Suppressor macrophage treated with lipopolysaccharide for 4 hours (primary cell): ENCODE measurements around the gene ENDOD1.
A peak's percentile ranks its signal among the peaks of the same experiment; 100 is the strongest.
"Not testable (repeated sequence)": the region's sequence is repeated elsewhere in the genome, so short reads cannot be mapped to it uniquely, and the experiment has no call there.

Experiments
- DNase-seq: peaks from one replicate; pipeline ENCODE4 v3.0.0-alpha.2; 2020

ENDOD1 gene

DNA sequence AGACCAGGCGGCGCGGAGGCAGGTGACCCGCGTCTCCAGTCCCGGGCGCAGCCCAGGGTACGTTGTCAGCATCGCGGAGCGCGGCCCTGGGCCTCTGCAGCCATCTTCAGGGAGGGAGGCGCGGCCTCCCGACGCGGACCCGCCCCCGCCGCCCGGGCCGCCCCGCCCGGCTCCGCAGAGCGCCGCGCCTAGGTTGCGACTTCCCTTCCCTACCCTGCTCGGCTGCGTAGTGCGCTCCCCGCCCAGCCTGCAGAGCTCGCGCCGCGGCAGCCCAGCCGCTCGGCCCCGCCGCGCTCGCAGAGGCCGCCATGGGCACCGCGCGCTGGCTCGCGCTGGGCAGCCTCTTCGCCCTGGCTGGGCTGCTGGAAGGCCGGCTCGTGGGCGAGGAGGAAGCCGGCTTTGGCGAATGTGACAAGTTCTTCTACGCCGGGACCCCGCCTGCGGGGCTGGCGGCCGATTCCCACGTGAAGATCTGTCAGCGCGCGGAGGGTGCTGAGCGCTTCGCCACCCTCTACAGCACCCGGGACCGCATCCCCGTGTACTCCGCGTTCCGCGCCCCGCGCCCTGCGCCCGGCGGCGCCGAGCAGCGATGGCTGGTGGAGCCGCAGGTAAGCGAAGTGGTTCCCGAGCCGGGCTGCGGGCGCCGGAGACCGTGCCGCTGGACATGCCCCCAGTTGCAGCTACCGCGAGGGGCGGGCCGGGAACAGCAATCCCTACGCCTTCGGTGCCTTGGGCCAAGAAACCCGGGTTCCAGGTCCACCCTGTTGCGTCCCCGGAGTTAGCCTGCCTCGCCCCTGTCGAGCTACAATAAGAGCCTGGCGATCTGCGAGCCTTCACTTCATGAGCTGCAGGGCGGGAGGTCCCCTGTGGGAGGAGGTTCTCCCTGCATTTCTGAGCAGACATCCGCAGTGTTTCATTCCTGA, at the start of gene ENDOD1:
ENDOD1 (plus strand) TSS at position 227 of the 923 bp plus-strand sequence; CDS start at position 309, 82 bp downstream.
- peak; percentile 90 for DNase-seq

DNA sequence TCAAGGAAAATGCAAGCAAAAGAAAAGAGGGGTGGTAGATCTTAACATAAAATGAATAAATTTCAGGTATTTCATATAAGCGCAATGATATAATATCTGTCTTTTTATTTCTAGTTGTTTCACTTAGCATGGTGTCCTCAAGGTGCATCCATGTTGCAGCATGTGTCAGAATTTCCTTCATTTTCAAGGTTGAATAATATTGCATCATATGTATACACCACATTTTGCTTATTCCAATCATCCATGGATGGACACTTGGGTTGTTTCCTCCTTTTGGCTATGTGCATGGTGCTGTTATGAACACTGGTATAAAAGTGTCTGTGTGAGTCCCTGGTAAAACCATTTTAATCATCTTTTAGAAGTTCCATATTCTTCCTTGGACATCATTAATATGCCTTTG, 47.4 kb upstream of the ENDOD1 start:
- DNase-seq = no peak

DNA sequence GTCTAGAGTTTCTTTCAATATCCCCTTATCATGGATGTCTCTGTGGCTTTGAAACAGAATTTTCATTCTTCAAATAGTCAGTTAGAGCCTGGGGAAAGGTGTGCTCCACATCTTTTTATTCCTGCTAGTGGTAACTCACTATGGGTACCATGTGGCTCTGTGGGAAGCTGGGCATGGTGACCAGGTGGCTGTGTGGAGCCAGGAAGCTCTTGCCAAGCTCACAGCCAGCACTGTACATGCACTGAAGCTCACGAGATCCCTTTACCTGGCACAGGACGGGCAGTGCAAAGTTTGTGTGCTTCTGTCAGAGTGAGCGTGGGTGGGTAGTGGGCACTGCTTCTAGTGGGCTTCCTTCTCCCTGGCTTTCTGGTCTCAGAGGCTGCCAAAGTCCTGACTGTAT, 46.7 kb upstream of the ENDOD1 start:
- no peak for DNase-seq

DNA sequence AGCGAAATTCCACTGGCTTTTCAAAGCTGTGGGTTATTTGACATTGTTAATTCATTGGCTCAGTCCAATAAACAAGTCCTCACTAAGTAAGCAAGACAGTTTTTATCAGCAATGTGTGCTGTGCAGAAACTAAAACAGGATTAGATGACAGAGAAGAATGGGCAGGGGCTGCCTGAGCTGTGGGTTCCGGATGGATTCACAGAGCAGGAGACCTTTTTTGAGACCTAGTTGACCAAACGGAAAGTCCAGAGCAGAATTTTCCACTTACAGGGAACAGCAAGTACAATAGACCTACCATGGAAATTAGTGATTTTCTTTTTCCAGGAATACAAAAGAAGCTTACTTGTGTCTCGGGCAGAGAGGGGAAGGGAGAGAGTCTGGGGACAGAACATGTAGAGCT, 45.6 kb upstream of the ENDOD1 start:
- no peak for DNase-seq

DNA sequence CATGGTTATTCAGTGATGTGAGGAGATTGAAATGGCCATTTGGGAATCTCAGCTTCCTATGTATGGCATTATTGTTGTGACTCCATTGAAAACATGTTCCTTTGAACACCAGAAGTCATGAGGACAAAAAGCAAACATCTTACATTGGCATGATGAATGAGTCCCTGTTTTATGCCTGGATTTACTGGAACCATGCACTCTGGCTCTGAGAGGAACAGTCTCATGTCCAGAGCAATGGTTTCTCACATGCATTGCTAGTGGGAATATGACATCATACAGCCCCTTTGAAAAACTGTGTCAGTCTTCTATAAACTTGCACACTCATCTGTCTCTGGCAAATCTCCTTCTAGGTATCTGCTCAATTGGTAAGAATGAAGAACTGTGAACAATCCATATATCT, 43.8 kb upstream of the ENDOD1 start:
- DNase-seq = no peak

DNA sequence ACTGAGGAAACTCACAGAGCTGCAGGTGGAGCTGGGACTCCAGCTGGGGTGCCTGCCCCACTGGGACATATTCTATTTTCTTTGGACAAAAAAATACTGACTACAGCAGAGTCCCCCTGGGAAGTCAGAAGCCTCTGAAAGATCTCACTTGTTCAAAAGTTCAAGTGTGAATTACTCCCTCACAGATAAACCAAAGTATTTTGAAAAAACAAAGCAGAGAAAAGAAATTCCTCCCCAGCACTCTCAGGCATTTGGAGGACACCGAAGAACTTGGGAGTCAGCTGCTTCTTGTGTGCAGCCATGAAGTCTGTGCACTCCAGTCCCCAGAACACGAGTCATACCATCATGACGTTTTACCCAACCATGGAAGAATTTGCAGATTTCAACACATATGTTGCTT, 40.5 kb upstream of the ENDOD1 start, which contains the start of gene KDM4F:
KDM4F (plus strand) TSS at position 301 of the 400 bp plus-strand sequence.
- DNase-seq = not testable (repeated sequence)

DNA sequence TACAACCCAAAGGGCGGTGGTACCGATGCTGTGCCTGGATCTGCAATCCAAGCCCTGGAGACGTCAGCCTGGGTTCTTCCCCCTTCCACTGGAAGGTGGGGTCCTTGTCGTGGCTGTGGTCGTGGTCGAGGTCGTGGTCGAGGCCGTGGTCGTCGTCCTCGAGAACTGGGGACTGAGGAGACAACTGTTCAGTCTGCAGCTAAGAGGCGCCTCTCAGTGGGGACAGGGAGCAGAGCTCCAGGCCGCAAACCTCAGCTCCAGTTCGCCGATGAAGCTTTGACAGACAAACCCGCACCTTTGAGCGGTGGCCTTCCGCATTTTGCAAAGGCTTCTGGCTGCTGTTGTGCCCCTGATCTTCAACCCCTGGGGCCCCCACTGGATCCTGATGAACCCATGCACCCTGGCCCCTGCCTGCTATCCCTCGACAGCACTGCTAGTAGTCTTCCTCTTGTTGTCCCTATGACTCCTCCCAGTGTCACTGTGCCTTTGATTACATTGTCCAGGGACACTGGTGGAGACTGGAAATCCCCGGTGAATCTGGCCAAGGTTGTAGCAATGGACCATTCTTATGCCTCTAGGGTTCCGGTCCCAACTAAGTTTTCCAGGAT, 38.9 kb upstream of the ENDOD1 start:
- no peak for DNase-seq

DNA sequence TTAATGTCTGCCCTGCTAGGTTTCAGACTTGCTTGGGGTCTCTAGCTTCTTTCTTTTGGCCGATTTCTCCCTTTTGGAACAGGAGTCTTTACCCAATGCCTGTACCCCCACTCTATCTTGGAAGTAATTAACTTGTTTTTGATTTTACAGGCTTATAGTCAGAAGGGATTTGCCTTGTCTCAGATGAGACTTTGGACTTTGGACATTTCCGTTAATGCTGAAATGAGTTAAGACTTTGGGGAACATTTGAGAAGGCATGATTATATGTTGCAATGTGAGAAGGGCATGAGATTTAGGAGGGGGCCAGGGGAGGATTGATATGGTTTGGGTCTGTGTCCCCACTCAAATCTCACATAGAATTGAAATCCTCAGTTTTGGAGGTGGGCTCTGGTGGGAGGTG, 35.3 kb upstream of the ENDOD1 start:
- DNase-seq = no peak

DNA sequence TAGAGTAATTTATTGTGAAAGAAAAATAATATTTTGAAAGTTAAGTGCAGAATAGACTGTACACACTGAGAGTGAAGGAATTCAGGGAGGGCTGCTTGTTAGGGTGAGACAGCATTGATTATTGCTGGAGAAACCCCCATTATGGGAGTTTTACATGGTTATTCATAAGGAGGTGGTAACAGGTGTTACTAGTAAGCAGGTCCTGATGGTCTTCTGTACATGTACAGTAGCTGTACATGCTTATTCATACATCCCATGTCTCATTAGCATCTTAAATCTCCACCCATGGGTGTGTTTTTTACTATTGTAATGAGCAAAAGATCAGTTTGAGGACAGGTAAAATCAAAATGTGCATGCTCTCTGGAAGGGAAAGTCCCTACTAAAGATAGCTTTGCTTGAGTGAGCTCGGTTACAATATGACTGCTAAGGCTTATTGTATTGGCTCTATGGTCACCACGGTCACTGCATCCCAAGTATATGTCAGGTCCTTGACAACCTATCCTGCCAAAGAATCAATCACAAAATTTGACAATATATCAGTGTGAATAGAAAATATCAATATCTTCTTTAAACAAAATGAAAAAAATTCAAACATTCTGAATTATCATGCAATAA, 34.3 kb upstream of the ENDOD1 start:
- DNase-seq = no peak

DNA sequence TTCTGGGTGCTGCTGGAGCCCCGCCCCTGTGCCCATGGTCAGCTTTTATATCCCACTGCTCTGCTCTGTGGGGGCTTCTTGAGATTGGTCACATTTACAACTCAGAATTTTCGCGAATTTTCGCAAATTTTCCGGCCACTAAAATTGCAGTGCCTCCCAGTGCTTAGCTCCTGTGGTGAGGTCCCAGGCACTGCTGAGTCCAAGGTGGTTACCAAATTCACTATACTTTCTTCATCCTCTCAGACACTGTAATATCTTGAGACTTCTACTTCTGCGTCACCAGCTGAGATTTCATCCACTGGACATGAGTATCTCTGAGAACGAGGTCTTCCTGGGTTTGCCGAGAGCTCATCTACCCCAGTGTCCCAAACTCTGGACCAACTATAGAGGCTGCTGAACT, 31.7 kb upstream of the ENDOD1 start:
- no peak for DNase-seq

DNA sequence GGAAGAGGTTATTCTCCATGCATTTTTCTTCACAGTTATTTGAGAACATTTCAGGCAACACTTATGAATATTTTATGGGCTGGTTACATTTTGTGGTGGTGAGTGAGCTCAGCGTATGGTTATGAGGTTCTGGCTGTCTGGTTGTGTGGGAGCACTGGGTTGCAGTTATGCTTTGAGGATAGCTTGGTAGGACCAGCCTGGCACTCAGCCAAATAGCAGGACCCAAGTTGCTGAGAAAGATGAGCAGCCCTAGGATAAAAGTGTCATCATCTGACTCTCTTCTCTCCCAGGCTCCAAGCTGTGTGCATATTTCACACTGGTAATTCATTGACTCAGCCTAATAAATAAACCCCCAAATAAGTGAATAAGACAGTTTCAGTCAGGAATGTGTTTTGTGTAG, 31.0 kb upstream of the ENDOD1 start:
- no peak for DNase-seq

DNA sequence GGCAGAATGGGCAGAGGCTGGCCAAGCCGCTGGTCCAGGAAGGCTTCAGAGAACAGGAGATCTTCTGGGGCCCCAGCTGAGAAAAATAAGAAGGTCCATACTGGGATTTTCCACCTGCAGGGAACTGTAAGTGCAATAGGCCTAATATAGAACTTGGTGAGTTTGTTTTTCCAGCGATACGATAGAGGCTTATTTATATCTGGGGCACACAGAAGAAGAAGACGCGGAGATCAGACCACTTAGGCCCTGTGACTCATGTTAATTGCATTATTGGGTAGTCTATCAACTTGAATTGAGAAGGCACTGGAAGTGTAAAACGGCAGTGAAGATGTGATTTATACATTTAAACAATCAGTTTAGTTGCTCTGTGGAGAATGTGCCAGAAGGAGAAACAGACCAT, 30.6 kb upstream of the ENDOD1 start:
- no peak for DNase-seq

- DNase-seq = no peak
Measured at GRCh38 chr11:95065336-95065735, 24.3 kb upstream of the ENDOD1 start.

- DNase-seq = no peak
Measured at GRCh38 chr11:95066716-95067038, 23.0 kb upstream of the ENDOD1 start, which contains the start of gene SRSF8. Gene SRSF8, plus strand, starts transcription at chr11:95066919. Its CDS starts 308 bp downstream, at chr11:95067227.

DNA sequence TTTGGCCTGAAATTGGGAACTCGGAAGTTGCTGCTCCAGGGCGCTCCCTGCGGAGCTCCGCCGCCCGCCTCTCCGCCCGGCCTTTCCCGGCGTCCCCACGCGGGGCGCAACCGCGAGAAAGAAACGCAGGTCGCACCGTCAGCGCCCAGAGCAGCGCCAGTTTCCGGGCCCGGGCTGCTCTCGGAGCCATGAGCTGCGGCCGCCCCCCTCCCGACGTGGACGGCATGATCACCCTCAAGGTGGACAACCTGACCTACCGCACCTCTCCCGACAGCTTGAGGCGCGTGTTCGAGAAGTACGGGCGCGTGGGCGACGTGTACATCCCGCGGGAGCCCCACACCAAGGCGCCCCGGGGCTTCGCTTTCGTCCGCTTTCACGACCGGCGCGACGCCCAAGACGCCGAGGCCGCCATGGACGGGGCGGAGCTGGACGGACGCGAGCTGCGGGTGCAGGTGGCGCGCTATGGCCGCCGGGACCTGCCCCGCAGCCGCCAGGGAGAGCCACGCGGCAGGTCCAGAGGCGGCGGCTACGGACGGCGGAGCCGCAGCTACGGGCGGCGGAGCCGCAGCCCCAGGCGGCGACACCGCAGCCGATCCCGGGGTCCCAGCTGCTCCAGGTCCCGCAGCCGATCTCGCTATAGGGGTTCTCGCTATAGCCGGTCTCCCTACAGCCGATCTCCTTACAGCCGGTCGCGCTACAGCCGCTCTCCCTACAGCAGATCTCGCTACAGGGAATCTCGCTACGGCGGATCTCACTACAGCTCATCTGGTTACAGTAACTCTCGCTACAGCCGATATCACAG, 22.4 kb upstream of the ENDOD1 start:
- DNase-seq = peak; percentile 85

DNA sequence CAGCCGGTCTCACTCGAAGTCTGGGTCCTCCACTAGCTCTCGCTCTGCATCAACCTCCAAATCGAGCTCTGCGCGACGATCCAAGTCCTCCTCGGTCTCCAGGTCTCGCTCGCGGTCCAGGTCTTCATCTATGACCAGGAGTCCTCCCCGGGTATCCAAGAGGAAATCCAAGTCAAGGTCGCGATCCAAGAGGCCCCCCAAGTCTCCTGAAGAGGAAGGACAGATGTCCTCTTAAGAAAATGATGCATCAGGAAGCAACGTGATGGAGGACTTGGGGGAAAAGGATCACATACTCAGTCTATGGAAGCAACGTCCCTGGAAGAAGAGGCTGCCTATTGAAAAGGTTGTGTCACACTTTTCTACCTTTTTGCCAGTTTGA, 21.8 kb upstream of the ENDOD1 start:
- peak; percentile 39 for DNase-seq

- peak; percentile 91 for DNase-seq
Measured at GRCh38 chr11:95068549-95068948, 21.1 kb upstream of the ENDOD1 start.

DNA sequence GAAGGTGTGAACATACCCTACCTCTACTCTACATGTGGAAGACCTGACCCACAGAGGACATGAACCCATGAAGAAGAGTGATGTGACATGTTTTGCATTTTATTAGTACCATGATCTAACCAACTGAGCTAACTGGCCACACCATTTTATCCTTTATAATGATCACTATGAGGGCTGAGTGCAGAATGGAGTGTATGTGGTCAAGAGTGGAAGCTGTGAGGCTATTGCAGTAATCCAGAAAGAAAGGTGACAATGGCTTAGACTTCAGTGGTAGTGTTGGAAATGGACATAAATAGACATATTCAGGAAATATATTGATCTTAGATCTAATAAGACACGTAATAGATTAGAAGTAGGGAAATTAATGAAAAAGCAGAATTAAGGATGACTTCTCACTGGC, 19.2 kb upstream of the ENDOD1 start:
- DNase-seq = no peak

DNA sequence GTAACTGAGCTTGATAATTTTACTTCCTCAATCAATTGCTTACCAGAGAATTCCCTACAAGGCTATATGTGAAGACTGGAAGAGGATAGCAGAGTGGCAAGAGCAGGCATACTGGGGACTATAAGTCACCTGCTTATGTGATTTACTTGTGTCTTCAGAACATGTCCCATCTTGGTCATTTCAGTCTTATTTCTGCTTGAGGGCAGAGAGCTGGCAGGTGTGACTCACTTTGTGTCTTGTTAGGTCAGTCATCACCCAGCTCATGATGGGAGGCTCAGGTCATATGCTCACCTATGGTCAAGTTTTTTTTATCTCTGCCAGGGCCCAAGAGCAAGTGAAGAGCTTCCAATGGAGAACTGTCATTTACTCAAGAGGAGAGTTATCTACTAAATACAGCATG, 16.7 kb upstream of the ENDOD1 start:
- DNase-seq = no peak

GRCh38 chr11:95074792-95075563, 14.7 kb upstream of the ENDOD1 start:
- no peak for DNase-seq

DNA sequence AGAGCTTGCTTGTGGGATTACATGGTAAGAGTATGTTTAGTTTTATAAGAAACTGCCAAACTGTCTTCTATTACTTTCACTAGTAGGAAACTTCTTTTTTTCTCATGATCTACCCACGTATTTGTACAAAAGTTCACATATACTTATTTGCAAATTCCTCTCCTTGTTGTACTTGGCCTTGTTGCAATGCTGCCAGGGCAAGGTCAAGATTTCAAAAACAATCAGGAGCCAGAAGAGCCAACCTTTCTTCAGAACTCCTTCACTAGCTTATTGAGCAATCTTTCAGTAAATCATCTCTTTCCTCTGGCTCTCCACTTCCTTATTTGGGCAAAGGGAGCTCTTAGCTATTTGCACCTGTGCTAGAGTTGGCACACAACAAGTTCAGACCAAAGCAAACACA, 13.2 kb upstream of the ENDOD1 start:
- peak; percentile 25 for DNase-seq

GRCh38 chr11:95076981-95077380, 12.7 kb upstream of the ENDOD1 start:
- no peak for DNase-seq
